HG03196 (cell line): Measurements from ENCODE around the gene PSMB4.
A peak's percentile ranks its signal among the peaks of the same experiment; 100 is the strongest.
"Not testable (repeated sequence)": the region's sequence is repeated elsewhere in the genome, so short reads cannot be mapped to it uniquely, and the experiment has no call there.

Source experiments
- ATAC-seq: cut with Tn5 transposase; IDR thresholded peaks from one replicate; pipeline ENCODE4 v1.9.1; 2021; ENCODE audit not compliant: unreplicated experiment

Gene PSMB4

DNA sequence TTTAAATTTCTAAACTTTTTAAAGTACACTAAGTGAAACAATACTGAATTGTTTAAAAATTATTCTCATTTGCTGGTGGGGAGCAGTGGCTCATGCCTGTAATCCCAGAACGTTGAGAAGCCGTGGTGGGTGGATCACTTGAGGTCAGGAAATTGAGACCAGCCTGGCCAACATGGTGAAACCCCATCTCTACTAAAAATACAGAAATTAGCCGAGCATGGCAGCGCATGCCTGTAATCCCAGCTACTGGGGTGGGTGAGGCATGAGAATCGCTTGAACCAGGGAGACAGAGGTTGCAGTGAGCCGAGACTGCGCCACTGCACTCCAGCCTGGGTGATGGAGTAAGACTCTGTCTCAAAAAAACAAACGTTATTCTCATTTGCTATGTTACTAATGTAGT lies 38.0 kb downstream of the PSMB4 start:
- ATAC-seq, result not testable (repeated sequence)

DNA sequence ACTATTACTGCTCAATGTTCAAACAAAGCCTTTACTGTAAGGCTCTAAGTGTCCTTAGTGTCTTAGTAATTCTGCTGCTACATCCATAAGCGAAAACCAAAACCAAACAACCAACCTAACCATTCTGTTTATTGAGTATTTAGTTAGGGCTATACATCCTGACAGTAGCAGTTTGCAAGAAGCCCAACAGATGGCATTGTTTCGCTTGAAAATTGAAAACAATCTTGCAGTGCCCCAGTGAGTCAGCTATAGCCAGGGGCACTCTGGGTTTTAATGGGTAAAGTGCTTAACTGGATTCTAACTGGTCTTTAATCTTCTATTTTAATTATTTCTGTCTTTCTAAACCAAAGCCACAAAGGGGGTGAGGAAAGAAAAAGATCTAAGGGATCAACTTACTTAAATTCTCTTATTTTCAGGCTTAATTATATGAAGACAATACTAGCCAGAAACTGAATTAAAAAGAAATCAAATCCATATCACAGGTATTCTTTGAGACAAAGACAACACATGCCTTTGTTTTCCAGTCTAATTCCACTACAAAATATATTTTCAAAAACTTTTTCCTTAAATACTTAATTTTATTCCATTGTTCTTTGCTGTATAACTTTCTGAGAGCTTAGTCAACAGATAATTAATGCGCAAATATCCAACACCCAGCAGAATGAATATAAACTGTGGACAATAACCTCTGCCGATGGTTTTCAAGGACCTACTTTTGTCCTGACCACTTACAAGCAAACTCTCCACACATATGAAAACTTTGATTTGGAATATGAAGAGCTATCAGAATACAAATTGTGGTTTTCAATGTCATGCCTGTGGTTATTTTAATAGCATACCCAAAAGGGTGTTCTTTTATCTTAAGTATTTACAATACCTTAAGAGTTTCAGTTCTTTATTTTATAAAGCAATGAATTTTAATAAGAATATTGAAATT lies 44.7 kb downstream of the PSMB4 start:
- ATAC-seq, result peak; percentile 68

GRCh38 chr1:151444783-151445177 lies 45.4 kb downstream of the PSMB4 start:
- no peak for ATAC-seq

DNA sequence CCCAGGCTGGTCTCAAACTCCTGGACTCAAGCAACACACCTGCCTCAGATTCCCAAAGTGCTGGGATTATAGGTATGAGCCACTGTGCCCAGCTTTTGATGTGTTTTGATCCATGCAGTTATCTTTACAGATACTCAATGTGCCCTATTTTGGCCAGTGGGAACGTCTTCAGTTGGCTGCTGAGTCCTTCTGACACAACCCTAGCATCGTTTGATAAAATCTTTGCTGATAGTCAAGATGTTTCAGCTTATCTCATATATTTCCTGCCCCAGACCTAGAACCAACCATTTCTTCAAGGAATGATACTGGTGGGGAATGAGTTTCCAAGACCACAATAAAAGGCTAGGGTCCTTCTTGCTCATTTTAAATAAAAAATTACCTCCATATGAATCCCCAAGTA lies 48.3 kb downstream of the PSMB4 start:
- ATAC-seq, result no peak
